Neuronal stem cell (in vitro differentiated cells): Measurements from ENCODE around the gene KCNN2.

Source experiments
- DNase-seq: peaks from one replicate; pipeline ENCODE4 v3.0.0-alpha.2; 2013; ENCODE audit warnings: low spot score
- H2AFZ ChIP-seq: one replicate; pipeline ENCODE4 v1.6.1; 2013; ENCODE audit warnings: mild to moderate bottlenecking, low read length, inconsistent platforms
- H2AK5ac ChIP-seq: 2 replicates; pipeline ENCODE4 v1.6.1; 2013; ENCODE audit warnings: low read depth, mild to moderate bottlenecking, inconsistent platforms, low read length, moderate library complexity, mixed read lengths
- H2BK120ac ChIP-seq: 2 replicates; pipeline ENCODE4 v1.6.1; 2013; ENCODE audit warnings: low read depth, mild to moderate bottlenecking, inconsistent platforms, low read length, moderate library complexity, mixed read lengths
- H2BK12ac ChIP-seq: one replicate; pipeline ENCODE4 v1.6.1; 2013; ENCODE audit warnings: low read length, inconsistent platforms
- H2BK15ac ChIP-seq: 2 replicates; pipeline ENCODE4 v1.6.1; 2013; ENCODE audit warnings: mild to moderate bottlenecking, low read length, inconsistent platforms, mixed read lengths
- H2BK5ac ChIP-seq: one replicate; pipeline ENCODE4 v1.6.1; 2013; ENCODE audit warnings: inconsistent platforms, mild to moderate bottlenecking, low read length, moderate library complexity
- H3K14ac ChIP-seq: one replicate; pipeline ENCODE4 v1.6.1; 2013; ENCODE audit warnings: low read length, inconsistent platforms
- H3K18ac ChIP-seq: 2 replicates; pipeline ENCODE4 v1.6.1; 2013; ENCODE audit warnings: low read length, inconsistent platforms
- H3K23ac ChIP-seq: 2 replicates; pipeline ENCODE4 v1.6.1; 2013; ENCODE audit warnings: low read depth, mild to moderate bottlenecking, mixed read lengths, low read length, inconsistent platforms; ENCODE audit not compliant: poor library complexity
- H3K27ac ChIP-seq: replicated peaks from 3 replicates; pipeline ENCODE4 v1.5.1; 2013; ENCODE audit warnings: low read length, inconsistent platforms
- H3K27me3 ChIP-seq, 3 experiments: 2 replicates each; pipeline ENCODE4 v1.6.1; 2013; ENCODE audit warnings: low read length in 3 of 3, mild to moderate bottlenecking in 2 of 3, inconsistent platforms in 1 of 3, low read depth in 1 of 3, mixed read lengths in 1 of 3, moderate library complexity in 1 of 3; ENCODE audit not compliant: control insufficient read depth in 3 of 3, insufficient read depth in 3 of 3
- H3K36me3 ChIP-seq, 2 donors: replicated peaks in 1 of 2; 2 replicates each; pipeline ENCODE4 v1.6.1; 2013; ENCODE audit warnings: low read length in 2 of 2; ENCODE audit not compliant: control insufficient read depth in 2 of 2, insufficient read depth in 2 of 2
- H3K4ac ChIP-seq: 2 replicates; pipeline ENCODE4 v1.6.1; 2013; ENCODE audit warnings: inconsistent platforms, mild to moderate bottlenecking, low read length, moderate library complexity
- H3K4me1 ChIP-seq, 2 donors: 1 replicate in 1 of 2; 2 replicates in 1 of 2; pipeline ENCODE4 v1.6.1; 2013; ENCODE audit warnings: low read length in 2 of 2, low read depth in 1 of 2; ENCODE audit not compliant: control insufficient read depth in 2 of 2, insufficient read depth in 1 of 2
- H3K4me2 ChIP-seq: one replicate; pipeline ENCODE4 v1.6.1; 2013; ENCODE audit warnings: mild to moderate bottlenecking, low read length, inconsistent platforms; ENCODE audit not compliant: insufficient read depth, poor library complexity, severe bottlenecking
- H3K4me3 ChIP-seq, 2 donors: 2 replicates each; pipeline ENCODE4 v1.5.1; 2013; ENCODE audit warnings: low read length in 2 of 2, mild to moderate bottlenecking in 2 of 2, inconsistent platforms in 1 of 2, moderate library complexity in 1 of 2
- H3K79me1 ChIP-seq: one replicate; pipeline ENCODE4 v1.6.1; 2013; ENCODE audit warnings: low read depth, mild to moderate bottlenecking, inconsistent platforms, low read length, moderate library complexity
- H3K9ac ChIP-seq: one replicate; pipeline ENCODE4 v1.6.1; 2013; ENCODE audit warnings: mild to moderate bottlenecking, low read depth, low read length, inconsistent platforms; ENCODE audit not compliant: poor library complexity
- H3K9me3 ChIP-seq, 2 donors: replicated peaks in 1 of 2; 2 replicates each; pipeline versions ENCODE3 to v1.6.1; 2013; ENCODE audit warnings: low read length in 2 of 2, mild to moderate bottlenecking in 2 of 2, inconsistent platforms in 1 of 2, low read depth in 1 of 2, mixed read lengths in 1 of 2, moderate library complexity in 1 of 2; ENCODE audit not compliant: control insufficient read depth in 2 of 2, insufficient read depth in 1 of 2
- H4K8ac ChIP-seq: one replicate; pipeline ENCODE4 v1.6.1; 2013; ENCODE audit warnings: low read depth, mild to moderate bottlenecking, inconsistent platforms, low read length, moderate library complexity
- H4K91ac ChIP-seq: one replicate; pipeline ENCODE4 v1.6.1; 2013; ENCODE audit warnings: low read length, low read depth, mild to moderate bottlenecking, inconsistent platforms; ENCODE audit not compliant: poor library complexity
- WGBS, 2 donors: extraction: QIAGEN DNeasy Blood & Tissue Kit; methylation state at CpG; one replicate each; pipeline ENCODE4 v1.1.7; 2013; ENCODE audit warnings: missing lambda C conversion rate in 2 of 2, mixed read lengths in 1 of 2; ENCODE audit not compliant: insufficient read length in 2 of 2, insufficient replicate concordance in 1 of 2; ENCODE audit errors: extremely low coverage in 2 of 2; 5-methylcytosine and 5-hydroxymethylcytosine counted together

The KCNN2 gene

DNA sequence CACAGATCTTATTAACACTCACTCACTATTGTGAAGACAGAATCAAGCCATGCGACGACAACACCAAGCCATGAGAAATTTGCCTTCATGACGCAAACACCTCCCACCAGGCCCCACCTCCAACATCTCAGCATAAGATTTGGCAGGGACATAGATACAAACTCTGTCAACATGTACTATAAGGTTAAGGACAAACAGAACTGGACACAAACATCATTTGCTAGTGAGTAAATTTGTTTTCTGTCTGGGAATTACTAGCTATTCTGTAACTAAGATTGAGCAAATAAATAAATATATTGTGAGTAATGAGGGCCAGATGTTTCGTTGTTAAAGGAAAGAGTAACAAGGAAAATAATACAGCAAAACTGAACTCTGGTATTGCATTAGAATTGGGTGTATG is 15.7 kb upstream of the KCNN2 start:
- no peak overlapping the region for H2BK12ac ChIP-seq
- no peak overlapping the region for H3K23ac ChIP-seq
- H2BK5ac ChIP-seq, result no peak overlapping the region
- no peak overlapping the region for H3K4me2 ChIP-seq
- H3K4me1 ChIP-seq, result no peaks in the 10 kb centered on the region
- no peaks in the 10 kb centered on the region for H3K9me3 ChIP-seq
- no peak overlapping the region for H3K14ac ChIP-seq
- H3K18ac ChIP-seq, result no peak overlapping the region
- H2AK5ac ChIP-seq, result no peak overlapping the region
- H4K91ac ChIP-seq, result no peak overlapping the region
- no peak overlapping the region for H4K8ac ChIP-seq
- H3K4me3 ChIP-seq, result no peak overlapping the region
- no peak overlapping the region for H3K9ac ChIP-seq
- no peak overlapping the region for H2BK15ac ChIP-seq
- no peaks in the 10 kb centered on the region for H3K36me3 ChIP-seq
- no peak overlapping the region for H2AFZ ChIP-seq
- H3K27ac ChIP-seq, result no peak overlapping the region
- DNase-seq, result no peak
- H3K4ac ChIP-seq, result no peak overlapping the region
- no CpG with 5 or more reads among the region's 4 CpGs for WGBS, 2 donors
- H2BK120ac ChIP-seq, result no peak overlapping the region
- H3K79me1 ChIP-seq, result no peaks in the 10 kb centered on the region
- H3K27me3 ChIP-seq, result no peaks in the 10 kb centered on the region

- Histone ChIP-seq H2BK120ac (no peak overlapping the region), H3K18ac (no peak overlapping the region), H4K91ac (no peak overlapping the region), H2AK5ac (no peak overlapping the region), H3K4me2 (no peak overlapping the region), H4K8ac (no peak overlapping the region), H2AFZ (no peak overlapping the region), H3K79me1 (no peaks in the 10 kb centered on the region), H2BK5ac (no peak overlapping the region), H2BK12ac (no peak overlapping the region), H3K23ac (no peak overlapping the region), H3K4me3 (no peak overlapping the region), H3K9me3 (no peaks in the 10 kb centered on the region), H3K4ac (no peak overlapping the region), H3K9ac (no peak overlapping the region), H2BK15ac (no peak overlapping the region), H3K27ac (no peak overlapping the region), H3K27me3 (peaks cover 0 to 15% (median 0%) of the 10 kb centered on the region in 3 experiments), H3K36me3 (no peaks in the 10 kb centered on the region), H3K4me1 (no peaks in the 10 kb centered on the region), H3K14ac (no peak overlapping the region)
- no CpG with 5 or more reads among the region's 5 CpGs for WGBS, 2 donors
- DNase-seq, result no peak
These were observed 6.6 kb upstream of the KCNN2 start for GRCh38 chr5:114355086-114355830.

DNA sequence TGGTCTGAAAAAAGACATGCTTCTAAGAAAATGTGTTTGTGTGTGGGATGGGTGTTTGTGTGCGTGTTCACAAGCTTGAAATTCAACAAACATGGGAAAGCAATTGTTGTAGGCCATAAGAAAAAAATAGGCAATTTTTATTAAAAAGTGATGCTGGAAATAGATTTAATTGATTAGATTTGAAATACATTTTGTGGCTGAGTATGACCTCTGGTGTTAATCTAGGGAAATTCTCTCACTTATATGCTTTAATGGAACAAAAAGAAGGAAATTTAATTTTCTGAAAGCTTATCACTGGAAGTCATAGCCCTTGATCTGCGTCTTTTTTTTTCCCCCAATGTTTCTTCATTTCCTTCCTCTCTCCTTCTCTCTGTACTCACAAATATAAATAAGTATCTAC is 3.5 kb upstream of the KCNN2 start:
- H4K8ac ChIP-seq, result no peak overlapping the region
- H3K4me3 ChIP-seq, result no peak overlapping the region
- no peak overlapping the region for H4K91ac ChIP-seq
- no peak overlapping the region for H3K4ac ChIP-seq
- no peak overlapping the region for H3K27ac ChIP-seq
- no peak overlapping the region for H3K23ac ChIP-seq
- peaks cover 3% of the 10 kb centered on the region for H3K79me1 ChIP-seq
- no peak overlapping the region for H3K14ac ChIP-seq
- no peak overlapping the region for H2AFZ ChIP-seq
- H3K18ac ChIP-seq, result no peak overlapping the region
- H3K36me3 ChIP-seq, result no peaks in the 10 kb centered on the region
- H3K9ac ChIP-seq, result no peak overlapping the region
- H2BK120ac ChIP-seq, result no peak overlapping the region
- H3K4me2 ChIP-seq, result no peak overlapping the region
- H3K27me3 ChIP-seq, result peaks cover 0 to 42% (median 5%) of the 10 kb centered on the region in 3 experiments
- no CpG with 5 or more reads among the region's 2 CpGs for WGBS, 2 donors
- peaks cover 0 to 3% of the 10 kb centered on the region in 2 donors for H3K4me1 ChIP-seq
- no peak overlapping the region for H2BK15ac ChIP-seq
- no peak for DNase-seq
- no peak overlapping the region for H2BK12ac ChIP-seq
- no peaks in the 10 kb centered on the region for H3K9me3 ChIP-seq
- H2BK5ac ChIP-seq, result no peak overlapping the region
- no peak overlapping the region for H2AK5ac ChIP-seq

GRCh38 chr5:114360357-114360756 is 1.5 kb upstream of the KCNN2 start:
- no peak overlapping the region for H3K27ac ChIP-seq

More at GRCh38 chr5:114360357-114360756, 1.5 kb upstream of the KCNN2 start:
- no CpG with 5 or more reads among the region's 5 CpGs for WGBS, 2 donors
- H3K4ac ChIP-seq, result no peak overlapping the region
- H3K4me3 ChIP-seq, result peak overlapping the region; percentile 70 to 79
- no peak overlapping the region for H3K18ac ChIP-seq
- H3K4me2 ChIP-seq, result peak overlapping the region; percentile 97
- H2AK5ac ChIP-seq, result no peak overlapping the region
- H3K23ac ChIP-seq, result no peak overlapping the region
- no peak overlapping the region for H2BK5ac ChIP-seq
- DNase-seq, result no peak
- H3K27me3 ChIP-seq, result peaks cover 0 to 58% (median 12%) of the 10 kb centered on the region in 3 experiments
- H4K91ac ChIP-seq, result no peak overlapping the region
- H3K4me1 ChIP-seq, result peaks cover 3% of the 10 kb centered on the region in 2 donors
- no peak overlapping the region for H3K9ac ChIP-seq
- no peak overlapping the region for H2BK12ac ChIP-seq
- no peak overlapping the region for H2BK120ac ChIP-seq
- H2BK15ac ChIP-seq, result no peak overlapping the region
- peak overlapping the region; percentile 99 for H2AFZ ChIP-seq
- no peak overlapping the region for H3K14ac ChIP-seq
- no peaks in the 10 kb centered on the region for H3K9me3 ChIP-seq
- H4K8ac ChIP-seq, result no peak overlapping the region
- H3K36me3 ChIP-seq, result no peaks in the 10 kb centered on the region
- H3K79me1 ChIP-seq, result peaks cover 3% of the 10 kb centered on the region
